Measurements from ENCODE around the gene PLEKHH2.

DNA sequence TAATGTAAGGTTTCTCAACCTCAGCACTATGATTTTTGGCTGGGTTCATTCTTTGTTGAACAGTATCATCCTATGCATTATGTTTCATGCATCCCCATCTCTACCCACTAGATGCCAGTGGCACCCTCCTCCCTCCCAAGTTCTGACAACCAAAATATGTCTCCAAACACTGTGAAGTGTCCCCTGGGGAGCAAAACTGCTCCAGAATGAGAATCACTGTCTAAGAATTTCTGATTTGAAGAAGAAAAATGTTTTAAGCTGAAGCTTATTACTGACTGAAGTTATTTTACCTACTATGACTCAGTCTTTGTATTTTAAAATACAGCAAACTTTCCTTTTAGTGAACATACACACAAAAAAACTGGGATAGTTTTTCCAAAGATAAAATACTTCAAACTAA, 44.6 kb upstream of the PLEKHH2 start:
- TF ChIP-seq, protein P1, sequence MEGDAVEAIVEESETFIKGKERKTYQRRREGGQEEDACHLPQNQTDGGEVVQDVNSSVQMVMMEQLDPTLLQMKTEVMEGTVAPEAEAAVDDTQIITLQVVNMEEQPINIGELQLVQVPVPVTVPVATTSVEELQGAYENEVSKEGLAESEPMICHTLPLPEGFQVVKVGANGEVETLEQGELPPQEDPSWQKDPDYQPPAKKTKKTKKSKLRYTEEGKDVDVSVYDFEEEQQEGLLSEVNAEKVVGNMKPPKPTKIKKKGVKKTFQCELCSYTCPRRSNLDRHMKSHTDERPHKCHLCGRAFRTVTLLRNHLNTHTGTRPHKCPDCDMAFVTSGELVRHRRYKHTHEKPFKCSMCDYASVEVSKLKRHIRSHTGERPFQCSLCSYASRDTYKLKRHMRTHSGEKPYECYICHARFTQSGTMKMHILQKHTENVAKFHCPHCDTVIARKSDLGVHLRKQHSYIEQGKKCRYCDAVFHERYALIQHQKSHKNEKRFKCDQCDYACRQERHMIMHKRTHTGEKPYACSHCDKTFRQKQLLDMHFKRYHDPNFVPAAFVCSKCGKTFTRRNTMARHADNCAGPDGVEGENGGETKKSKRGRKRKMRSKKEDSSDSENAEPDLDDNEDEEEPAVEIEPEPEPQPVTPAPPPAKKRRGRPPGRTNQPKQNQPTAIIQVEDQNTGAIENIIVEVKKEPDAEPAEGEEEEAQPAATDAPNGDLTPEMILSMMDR (IDR thresholded peaks at IDR 0.05): no peak
- TF ChIP-seq POLR2A (IDR thresholded peaks at IDR 0.05): no peak
